Thyroid gland (tissue), 4 donors: Measurements from ENCODE around the gene ACOX2. TPM values are rescaled to one million over a fixed set of nuclear protein-coding genes. Genes with fewer than 3 reads are reported as not detected.
A peak's percentile ranks its signal among the peaks of the same experiment; 100 is the strongest.

Experiments used
- DNase-seq, 2 donors: peaks; one replicate each; pipeline ENCODE4 v3.0.0-alpha.2; 2019
- H3K27ac ChIP-seq, 3 donors: fragments of 200-600 bp; sonication (generic); 1 replicate in 2 of 3; 2 replicates in 1 of 3; pipeline ENCODE4 v1.5.1; 2016 to 2019; ENCODE audit warnings: mild to moderate bottlenecking in 1 of 3, moderate library complexity in 1 of 3
- H3K27me3 ChIP-seq: fragments of 200-600 bp; sonication (generic); one replicate; pipeline ENCODE4 v1.5.1; 2019
- H3K36me3 ChIP-seq, 2 donors: fragments of 200-600 bp; sonication (generic); one replicate each; pipeline ENCODE4 v1.5.1; 2016 to 2019
- H3K4me1 ChIP-seq, 2 donors: fragments of 200-600 bp; sonication (generic); one replicate each; pipeline ENCODE4 v1.5.1; 2017 to 2019
- H3K4me3 ChIP-seq, 3 donors: fragments of 200-600 bp; sonication (generic); replicated peaks in 1 of 3; 1 replicate in 2 of 3; 2 replicates in 1 of 3; pipeline ENCODE4 v1.5.1; 2016; ENCODE audit warnings: mild to moderate bottlenecking in 1 of 3
- H3K9me3 ChIP-seq: fragments of 200-600 bp; sonication (generic); one replicate; pipeline ENCODE4 v1.5.1; 2017
- CTCF ChIP-seq, 6 experiments: fragments of 200-600 bp in 3 of 6; fragments of 450-650 bp in 3 of 6; sonication (generic) in 3 of 6; IDR thresholded peaks; one replicate each; pipeline ENCODE4 v1.5.1; 2016 to 2019; ENCODE audit warnings: antibody characterized with exemption in 6 of 6, mild to moderate bottlenecking in 2 of 6, inconsistent platforms in 1 of 6, moderate library complexity in 1 of 6
- POLR2A ChIP-seq, 2 donors: fragments of 450-650 bp; IDR thresholded peaks; one replicate each; pipeline ENCODE4 v1.6.1; 2017; ENCODE audit warnings: antibody characterized with exemption in 2 of 2, mild to moderate bottlenecking in 2 of 2, moderate library complexity in 1 of 2
- WGBS, 2 donors: methylation state at CpG; one replicate each; pipeline ENCODE4 v1.1.5; 2017; 5-methylcytosine and 5-hydroxymethylcytosine counted together
- intact Hi-C: fragments of 100-400 bp; cut with DNase I; formaldehyde crosslinking; loops from one replicate; pipeline ENCODE4 v1.15.1; 2023
- total RNA-seq, 4 donors: library from RNA; depleted of rRNA; stranded (reverse); fragments of >200 nt; gene quantifications; one replicate each; pipeline ENCODE4 v1.2.3, GENCODE V29; 2016

The ACOX2 gene
- 10 to 100 TPM; 17.8 to 62.2 (median 37.4) TPM for total RNA-seq

GRCh38 chr3:58536501-58537411 is at the start of gene ACOX2:
ACOX2 (minus strand) TSS chr3:58537190; CDS start chr3:58535106, 2,084 bp downstream.
- WGBS, 2 donors = 16 to 25% methylated on average over 13 of the region's 13 CpGs
- peak in 1 of 2 donors; percentile 82 for TF ChIP-seq POLR2A (IDR thresholded peaks at IDR 0.05)
- TF ChIP-seq CTCF (IDR thresholded peaks at IDR 0.05) = no peak
- peaks cover 0 to 6% of the 10 kb centered on the region in 2 donors for H3K36me3 ChIP-seq
- peaks cover 30 to 45% of the 10 kb centered on the region in 2 donors for H3K4me1 ChIP-seq
- peak within 1 kb of the TSS in 2 of 3 donors; percentile 3 to 14 for H3K4me3 ChIP-seq
- peak within 1 kb of the TSS; percentile 75 to 90 (median 82) for H3K27ac ChIP-seq
- intact Hi-C loops = loop anchor here (10.0 kb wide), 1 partner anchor 112 kb away; no protein-coding TSS in a partner anchor
- H3K9me3 ChIP-seq = no peaks in the 10 kb centered on the region
- peak; percentile 95 to 96 for DNase-seq
- no peaks in the 10 kb centered on the region for H3K27me3 ChIP-seq

GRCh38 chr3:58585994-58586393 is 49.0 kb upstream of the ACOX2 start:
- DNase-seq = peak; percentile 88 to 91
- no peaks in the 10 kb centered on the region for H3K9me3 ChIP-seq
- H3K36me3 ChIP-seq = no peaks in the 10 kb centered on the region
- 16 to 18% methylated on average over 8 of the region's 8 CpGs for WGBS, 2 donors
- H3K27me3 ChIP-seq = no peaks in the 10 kb centered on the region
- TF ChIP-seq CTCF (IDR thresholded peaks at IDR 0.05) = peak in 1 of 6 experiments; percentile 21
- peak in 1 of 2 donors; percentile 35 for TF ChIP-seq POLR2A (IDR thresholded peaks at IDR 0.05)
- peaks cover 32 to 50% of the 10 kb centered on the region in 2 donors for H3K4me1 ChIP-seq
- peak overlapping the region in 1 of 3 donors; percentile 32 for H3K4me3 ChIP-seq
- intact Hi-C loops = no loop called here
- peak overlapping the region; percentile 88 to 94 (median 90) for H3K27ac ChIP-seq

GRCh38 chr3:58585005-58585786 is 48.2 kb upstream of the ACOX2 start:
- intact Hi-C loops = no loop called here
- peak; percentile 90 to 94 for DNase-seq
- no peaks in the 10 kb centered on the region for H3K36me3 ChIP-seq
- no peaks in the 10 kb centered on the region for H3K27me3 ChIP-seq
- no peaks in the 10 kb centered on the region for H3K9me3 ChIP-seq
- peak overlapping the region in 2 of 3 donors; percentile 12 to 32 for H3K4me3 ChIP-seq
- H3K27ac ChIP-seq = peak overlapping the region; percentile 88 to 94 (median 90)
- H3K4me1 ChIP-seq = peaks cover 34 to 53% of the 10 kb centered on the region in 2 donors
- TF ChIP-seq CTCF (IDR thresholded peaks at IDR 0.05) (peak; percentile 78 to 95 (median 88)), POLR2A (IDR thresholded peaks at IDR 0.05) (peak in 1 of 2 donors; percentile 70)
- 0 to 1% methylated on average over 40 to 45 of the region's 46 CpGs for WGBS, 2 donors

- Histone ChIP-seq H3K4me3 (peak overlapping the region in 2 of 3 donors; percentile 12 to 32), H3K4me1 (peaks cover 34 to 53% of the 10 kb centered on the region in 2 donors), H3K9me3 (no peaks in the 10 kb centered on the region), H3K27ac (peak overlapping the region; percentile 88 to 94 (median 90)), H3K27me3 (no peaks in the 10 kb centered on the region), H3K36me3 (no peaks in the 10 kb centered on the region)
- intact Hi-C loops = no loop called here
- TF ChIP-seq POLR2A (IDR thresholded peaks at IDR 0.05) (no peak), CTCF (IDR thresholded peaks at IDR 0.05) (no peak)
- no peak for DNase-seq
- WGBS, 2 donors = 22 to 27% methylated on average over 10 of the region's 10 CpGs
Observed at GRCh38 chr3:58584690-58585004, 47.7 kb upstream of the ACOX2 start.
